ENCODE measurements around the gene PSMD8.

DNA sequence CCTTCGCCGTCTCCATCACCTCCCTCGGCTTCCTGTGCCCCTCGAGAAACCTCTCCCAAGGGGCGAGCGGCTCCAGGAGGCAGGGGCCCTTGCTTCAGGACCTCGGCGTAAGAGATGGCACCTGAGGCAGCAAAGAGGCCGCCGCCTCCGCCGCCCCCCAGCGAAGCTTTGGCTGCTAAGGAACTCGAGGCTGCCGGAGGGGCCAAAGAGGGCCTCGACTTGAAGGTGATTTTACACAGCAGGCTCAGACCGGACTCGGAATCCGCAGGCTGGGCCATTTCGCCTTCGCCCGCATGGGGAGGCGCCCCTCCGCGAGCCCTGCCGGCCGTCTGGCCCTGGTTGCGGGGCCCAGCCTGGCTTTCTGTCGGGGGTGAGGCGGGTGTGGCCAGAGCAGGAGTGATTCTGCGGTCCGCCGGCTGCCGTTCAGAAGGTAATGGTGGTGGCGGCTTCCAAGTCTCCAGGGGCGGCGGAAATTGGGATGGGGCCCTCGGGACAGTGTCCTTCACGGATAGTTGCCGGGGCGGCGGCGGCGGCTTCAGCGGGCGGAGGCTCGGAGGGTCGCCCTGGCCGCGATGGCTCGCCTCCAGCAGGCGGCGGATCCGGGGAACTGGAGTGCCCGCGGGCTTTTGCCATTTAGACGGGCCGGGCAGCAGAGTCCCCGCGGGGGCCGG is 12.1 kb downstream of the PSMD8 start:
- TF ChIP-seq, protein P1, sequence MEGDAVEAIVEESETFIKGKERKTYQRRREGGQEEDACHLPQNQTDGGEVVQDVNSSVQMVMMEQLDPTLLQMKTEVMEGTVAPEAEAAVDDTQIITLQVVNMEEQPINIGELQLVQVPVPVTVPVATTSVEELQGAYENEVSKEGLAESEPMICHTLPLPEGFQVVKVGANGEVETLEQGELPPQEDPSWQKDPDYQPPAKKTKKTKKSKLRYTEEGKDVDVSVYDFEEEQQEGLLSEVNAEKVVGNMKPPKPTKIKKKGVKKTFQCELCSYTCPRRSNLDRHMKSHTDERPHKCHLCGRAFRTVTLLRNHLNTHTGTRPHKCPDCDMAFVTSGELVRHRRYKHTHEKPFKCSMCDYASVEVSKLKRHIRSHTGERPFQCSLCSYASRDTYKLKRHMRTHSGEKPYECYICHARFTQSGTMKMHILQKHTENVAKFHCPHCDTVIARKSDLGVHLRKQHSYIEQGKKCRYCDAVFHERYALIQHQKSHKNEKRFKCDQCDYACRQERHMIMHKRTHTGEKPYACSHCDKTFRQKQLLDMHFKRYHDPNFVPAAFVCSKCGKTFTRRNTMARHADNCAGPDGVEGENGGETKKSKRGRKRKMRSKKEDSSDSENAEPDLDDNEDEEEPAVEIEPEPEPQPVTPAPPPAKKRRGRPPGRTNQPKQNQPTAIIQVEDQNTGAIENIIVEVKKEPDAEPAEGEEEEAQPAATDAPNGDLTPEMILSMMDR (IDR thresholded peaks at IDR 0.05): no peak
- TF ChIP-seq POLR2A (IDR thresholded peaks at IDR 0.05): no peak
- no peak for TF ChIP-seq EP300 (IDR thresholded peaks at IDR 0.05)
